Measurements from ENCODE around the gene ITGAL. TPM values are rescaled to one million over a fixed set of nuclear protein-coding genes. Genes with fewer than 3 reads are reported as not detected.

ITGAL gene
- total RNA-seq, 2 donors from 2014 or later, result 6.7 to 7.3 TPM

DNA sequence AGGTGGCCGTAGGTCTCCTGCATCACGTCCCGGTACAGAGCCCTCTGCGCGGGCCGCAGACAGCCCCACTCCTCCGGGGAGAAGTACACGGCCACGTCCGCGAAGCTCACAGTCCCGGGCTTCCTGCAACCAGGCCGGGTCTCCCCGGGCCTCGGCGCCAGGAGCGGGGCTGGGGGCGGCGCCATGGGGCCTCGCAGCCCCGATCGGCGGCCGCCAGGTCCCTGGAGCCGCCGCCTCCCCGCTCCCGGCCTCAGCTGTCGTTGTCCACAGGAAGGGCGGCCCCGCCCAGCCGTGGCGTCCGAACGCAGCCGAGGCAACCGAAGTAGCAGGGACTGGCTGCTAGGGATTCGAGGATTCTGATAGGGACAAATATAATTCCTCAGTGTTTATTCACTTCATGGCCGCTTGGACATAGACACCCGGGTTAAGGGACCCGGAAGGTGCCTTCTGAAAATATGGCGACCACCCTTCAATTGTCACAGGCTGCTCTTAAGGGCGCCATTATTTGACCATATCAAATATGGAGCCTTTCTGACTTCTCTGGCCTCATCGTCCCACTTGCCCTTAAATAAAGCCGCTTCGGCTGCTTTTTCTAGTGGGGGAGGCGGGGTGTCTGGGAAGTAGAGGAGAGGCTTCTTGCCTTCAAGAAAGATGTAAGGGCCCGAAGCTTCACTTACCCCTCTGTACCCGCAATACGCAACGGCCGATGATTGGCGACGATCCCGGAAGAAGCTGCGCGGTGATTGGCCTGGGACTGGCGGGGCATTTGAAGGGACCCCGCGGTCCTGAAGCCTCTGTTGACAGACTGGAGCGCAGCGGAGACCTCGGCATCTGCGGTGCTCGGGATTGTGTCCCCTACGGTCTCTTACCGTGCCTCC, 99.1 kb downstream of the ITGAL start, which contains the start of gene ZNF688:
ZNF688 (minus strand) TSS at position 270 of the 878 bp plus-strand sequence; CDS start at position 185, 85 bp downstream.
- DNase-seq (peak; percentile 94 to 97), ATAC-seq (peak; percentile 83)
- intact Hi-C loops (cut with DNase I, micrococcal nuclease), result no loop called here

Small RNAs within 50 kb of the gene (microRNA-seq; reads per million reads assigned to microRNA genes)
- 0 reads per million in 2 donors for gene MIR4518

Other genes starting within 250 kb of the ITGAL start
- 10 to 100 TPM in 1 of 2 donors, 1 to 10 TPM in 1; 9.7 to 21.1 TPM for gene NPIPB13, start 224.3 kb upstream of the ITGAL start, total RNA-seq
- 10 to 100 TPM; 57.3 to 65.2 TPM for gene CD2BP2, start 117.4 kb upstream of the ITGAL start, total RNA-seq
- 10 to 100 TPM; 46.2 to 46.4 TPM for gene TBC1D10B, start 102.2 kb upstream of the ITGAL start, total RNA-seq
- not detected for gene MYL11, start 97.9 kb upstream of the ITGAL start, total RNA-seq
- gene SEPTIN1, start 90.2 kb upstream of the ITGAL start, total RNA-seq, result 1 to 10 TPM; 3.6 to 5.7 TPM
- 1 to 10 TPM; 5.6 to 8.4 TPM for gene ZNF48, start 77.3 kb upstream of the ITGAL start, total RNA-seq
- gene ZNF771, start 65.1 kb upstream of the ITGAL start, total RNA-seq, result 1 to 10 TPM; 3.2 to 4.4 TPM
- 100 to 1,000 TPM in 1 of 2 donors, 10 to 100 TPM in 1; 76.7 to 102 TPM for gene DCTPP1, start 42.7 kb upstream of the ITGAL start, total RNA-seq
- gene SEPHS2, start 26.9 kb upstream of the ITGAL start, total RNA-seq, result 100 to 1,000 TPM; 157 to 183 TPM
- gene ZNF768, start 53.8 kb downstream of the ITGAL start, total RNA-seq, result 10 to 100 TPM; 58.7 to 62.4 TPM
- 10 to 100 TPM in 1 of 2 donors, 1 to 10 TPM in 1; 9.8 to 11.7 TPM for gene ZNF747, start 62.1 kb downstream of the ITGAL start, total RNA-seq
- gene ZNF764, start 85.6 kb downstream of the ITGAL start, total RNA-seq, result 10 to 100 TPM; 10.6 to 20.7 TPM
- 10 to 100 TPM; 16.6 to 24.4 TPM for gene ZNF688, start 99.0 kb downstream of the ITGAL start, total RNA-seq
- 10 to 100 TPM; 14.9 to 17.8 TPM for gene ZNF785, start 113.0 kb downstream of the ITGAL start, total RNA-seq
- 1 to 10 TPM; 6.8 to 6.9 TPM for gene ZNF689, start 137.6 kb downstream of the ITGAL start, total RNA-seq
- 10 to 100 TPM; 47.6 to 51.0 TPM for gene PRR14, start 178.2 kb downstream of the ITGAL start, total RNA-seq
- gene FBRS, start 185.7 kb downstream of the ITGAL start, total RNA-seq, result 10 to 100 TPM; 71.8 to 78.8 TPM
- 10 to 100 TPM; 60.6 to 68.3 TPM for gene SRCAP, start 226.4 kb downstream of the ITGAL start, total RNA-seq